H1 (cell line): ENCODE data around the gene EIF2B1. TPM values are rescaled to one million over a fixed set of nuclear protein-coding genes. Genes with fewer than 3 reads are reported as not detected.

ENCODE experiments used
- CTBP2 ChIP-seq: IDR thresholded peaks from 2 replicates; pipeline ENCODE4 v1.7.0; 2011; ENCODE audit warnings: borderline replicate concordance, mild to moderate bottlenecking, moderate library complexity, mixed read lengths, low read length; ENCODE audit not compliant: insufficient read depth, insufficient read length
- KDM5A ChIP-seq: fragments of 200-600 bp; IDR thresholded peaks from 2 replicates; pipeline ENCODE4 v1.7.1; 2012; ENCODE audit warnings: mild to moderate bottlenecking, low read length, inconsistent platforms, mixed read lengths
- NANOG ChIP-seq: IDR thresholded peaks from 2 replicates; pipeline ENCODE4 v1.6.1; 2011; ENCODE audit warnings: low read length, low read depth, mild to moderate bottlenecking, inconsistent platforms; ENCODE audit not compliant: insufficient read depth, poor library complexity, severe bottlenecking
- PHF8 ChIP-seq: fragments of 200-600 bp; sonication (generic); conservative IDR thresholded peaks from 2 replicates; pipeline ENCODE4 v1.7.1; 2012; ENCODE audit warnings: low read depth, mild to moderate bottlenecking, inconsistent platforms, low read length, moderate library complexity
- RAD21 ChIP-seq, 2 experiments: IDR thresholded peaks in 1 of 2; conservative IDR thresholded peaks in 1 of 2; 2 replicates each; pipeline ENCODE4 v1.6.1; 2011; ENCODE audit warnings: low read depth in 2 of 2, low read length in 2 of 2, improper control_type of control experiment in 1 of 2, inconsistent platforms in 1 of 2, mild to moderate bottlenecking in 1 of 2, moderate library complexity in 1 of 2
- RNF2 ChIP-seq: fragments of 200-900, 300-1000 bp; sonication (generic); IDR thresholded peaks from 2 replicates; pipeline ENCODE4 v1.7.1; 2016; ENCODE audit warnings: borderline replicate concordance, low read depth, mild to moderate bottlenecking, antibody characterized with exemption, low read length; ENCODE audit not compliant: poor library complexity, severe bottlenecking; ENCODE audit errors: missing control alignments
- RXRA ChIP-seq: IDR thresholded peaks from 2 replicates; pipeline ENCODE4 v1.6.1; 2011; ENCODE audit warnings: low read depth, mild to moderate bottlenecking, low read length, moderate library complexity; ENCODE audit not compliant: insufficient read depth
- polyA plus RNA-seq, 7 experiments: library from polyadenylated mRNA; depleted of rRNA in 3 of 7; stranded (reverse) in 5 of 7; unstranded in 2 of 7; fragments of >200 nt in 5 of 7; fragments of 200-250 nt in 2 of 7; gene quantifications; 1 replicate in 5 of 7; 2 replicates in 1 of 7; 4 replicates in 1 of 7; pipeline versions ENCODE4 v1.2.1 to v1.2.3, GENCODE V29; 2011 to 2013; ENCODE audit warnings: missing spikeins in 2 of 7, mixed read lengths in 2 of 7
- total RNA-seq: library from RNA; stranded (reverse); fragmentation: NEBNext Ultra II Directional; extraction: Animal tissue kit (Norgen Biotek cat#: 25700); gene quantifications from 2 replicates; pipeline ENCODE4 v1.2.1, GENCODE V29; 2021
- TF ChIP-seq, protein P1 (sequence below): fragments of 300-600 bp; sonication (generic); IDR thresholded peaks from 2 replicates; pipeline ENCODE4 v1.7.1; 2012; ENCODE audit warnings: low read length, moderate library complexity, mild to moderate bottlenecking, inconsistent platforms; ENCODE audit not compliant: insufficient replicate concordance

The EIF2B1 gene
- total and polyA plus RNA-seq, 2 of the 8 experiments (the other 6 are each of a cell fraction or from before 2014, with no cell fraction given) = 24.9 to 49.9 TPM

DNA sequence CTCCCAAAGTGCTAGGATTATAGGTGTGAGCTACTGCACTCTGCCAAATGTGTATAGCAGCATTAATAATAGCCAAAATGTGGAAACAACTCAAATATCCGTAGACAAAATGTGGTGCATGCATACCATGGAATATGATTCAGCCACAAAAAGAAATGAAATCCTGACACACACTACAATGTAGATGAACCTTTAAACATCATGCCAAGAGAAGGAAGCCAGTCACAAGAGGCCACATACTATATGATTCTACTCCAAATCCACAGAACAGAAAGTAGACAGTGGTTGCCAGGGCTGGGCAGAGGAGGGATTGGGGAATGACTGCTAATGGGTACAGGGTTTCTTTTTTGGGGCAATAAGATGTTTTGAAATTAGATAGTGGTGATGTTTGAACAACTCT lies 56.9 kb downstream of the EIF2B1 start (continued):
- TF ChIP-seq PHF8 = no peak
- TF ChIP-seq, protein P1, sequence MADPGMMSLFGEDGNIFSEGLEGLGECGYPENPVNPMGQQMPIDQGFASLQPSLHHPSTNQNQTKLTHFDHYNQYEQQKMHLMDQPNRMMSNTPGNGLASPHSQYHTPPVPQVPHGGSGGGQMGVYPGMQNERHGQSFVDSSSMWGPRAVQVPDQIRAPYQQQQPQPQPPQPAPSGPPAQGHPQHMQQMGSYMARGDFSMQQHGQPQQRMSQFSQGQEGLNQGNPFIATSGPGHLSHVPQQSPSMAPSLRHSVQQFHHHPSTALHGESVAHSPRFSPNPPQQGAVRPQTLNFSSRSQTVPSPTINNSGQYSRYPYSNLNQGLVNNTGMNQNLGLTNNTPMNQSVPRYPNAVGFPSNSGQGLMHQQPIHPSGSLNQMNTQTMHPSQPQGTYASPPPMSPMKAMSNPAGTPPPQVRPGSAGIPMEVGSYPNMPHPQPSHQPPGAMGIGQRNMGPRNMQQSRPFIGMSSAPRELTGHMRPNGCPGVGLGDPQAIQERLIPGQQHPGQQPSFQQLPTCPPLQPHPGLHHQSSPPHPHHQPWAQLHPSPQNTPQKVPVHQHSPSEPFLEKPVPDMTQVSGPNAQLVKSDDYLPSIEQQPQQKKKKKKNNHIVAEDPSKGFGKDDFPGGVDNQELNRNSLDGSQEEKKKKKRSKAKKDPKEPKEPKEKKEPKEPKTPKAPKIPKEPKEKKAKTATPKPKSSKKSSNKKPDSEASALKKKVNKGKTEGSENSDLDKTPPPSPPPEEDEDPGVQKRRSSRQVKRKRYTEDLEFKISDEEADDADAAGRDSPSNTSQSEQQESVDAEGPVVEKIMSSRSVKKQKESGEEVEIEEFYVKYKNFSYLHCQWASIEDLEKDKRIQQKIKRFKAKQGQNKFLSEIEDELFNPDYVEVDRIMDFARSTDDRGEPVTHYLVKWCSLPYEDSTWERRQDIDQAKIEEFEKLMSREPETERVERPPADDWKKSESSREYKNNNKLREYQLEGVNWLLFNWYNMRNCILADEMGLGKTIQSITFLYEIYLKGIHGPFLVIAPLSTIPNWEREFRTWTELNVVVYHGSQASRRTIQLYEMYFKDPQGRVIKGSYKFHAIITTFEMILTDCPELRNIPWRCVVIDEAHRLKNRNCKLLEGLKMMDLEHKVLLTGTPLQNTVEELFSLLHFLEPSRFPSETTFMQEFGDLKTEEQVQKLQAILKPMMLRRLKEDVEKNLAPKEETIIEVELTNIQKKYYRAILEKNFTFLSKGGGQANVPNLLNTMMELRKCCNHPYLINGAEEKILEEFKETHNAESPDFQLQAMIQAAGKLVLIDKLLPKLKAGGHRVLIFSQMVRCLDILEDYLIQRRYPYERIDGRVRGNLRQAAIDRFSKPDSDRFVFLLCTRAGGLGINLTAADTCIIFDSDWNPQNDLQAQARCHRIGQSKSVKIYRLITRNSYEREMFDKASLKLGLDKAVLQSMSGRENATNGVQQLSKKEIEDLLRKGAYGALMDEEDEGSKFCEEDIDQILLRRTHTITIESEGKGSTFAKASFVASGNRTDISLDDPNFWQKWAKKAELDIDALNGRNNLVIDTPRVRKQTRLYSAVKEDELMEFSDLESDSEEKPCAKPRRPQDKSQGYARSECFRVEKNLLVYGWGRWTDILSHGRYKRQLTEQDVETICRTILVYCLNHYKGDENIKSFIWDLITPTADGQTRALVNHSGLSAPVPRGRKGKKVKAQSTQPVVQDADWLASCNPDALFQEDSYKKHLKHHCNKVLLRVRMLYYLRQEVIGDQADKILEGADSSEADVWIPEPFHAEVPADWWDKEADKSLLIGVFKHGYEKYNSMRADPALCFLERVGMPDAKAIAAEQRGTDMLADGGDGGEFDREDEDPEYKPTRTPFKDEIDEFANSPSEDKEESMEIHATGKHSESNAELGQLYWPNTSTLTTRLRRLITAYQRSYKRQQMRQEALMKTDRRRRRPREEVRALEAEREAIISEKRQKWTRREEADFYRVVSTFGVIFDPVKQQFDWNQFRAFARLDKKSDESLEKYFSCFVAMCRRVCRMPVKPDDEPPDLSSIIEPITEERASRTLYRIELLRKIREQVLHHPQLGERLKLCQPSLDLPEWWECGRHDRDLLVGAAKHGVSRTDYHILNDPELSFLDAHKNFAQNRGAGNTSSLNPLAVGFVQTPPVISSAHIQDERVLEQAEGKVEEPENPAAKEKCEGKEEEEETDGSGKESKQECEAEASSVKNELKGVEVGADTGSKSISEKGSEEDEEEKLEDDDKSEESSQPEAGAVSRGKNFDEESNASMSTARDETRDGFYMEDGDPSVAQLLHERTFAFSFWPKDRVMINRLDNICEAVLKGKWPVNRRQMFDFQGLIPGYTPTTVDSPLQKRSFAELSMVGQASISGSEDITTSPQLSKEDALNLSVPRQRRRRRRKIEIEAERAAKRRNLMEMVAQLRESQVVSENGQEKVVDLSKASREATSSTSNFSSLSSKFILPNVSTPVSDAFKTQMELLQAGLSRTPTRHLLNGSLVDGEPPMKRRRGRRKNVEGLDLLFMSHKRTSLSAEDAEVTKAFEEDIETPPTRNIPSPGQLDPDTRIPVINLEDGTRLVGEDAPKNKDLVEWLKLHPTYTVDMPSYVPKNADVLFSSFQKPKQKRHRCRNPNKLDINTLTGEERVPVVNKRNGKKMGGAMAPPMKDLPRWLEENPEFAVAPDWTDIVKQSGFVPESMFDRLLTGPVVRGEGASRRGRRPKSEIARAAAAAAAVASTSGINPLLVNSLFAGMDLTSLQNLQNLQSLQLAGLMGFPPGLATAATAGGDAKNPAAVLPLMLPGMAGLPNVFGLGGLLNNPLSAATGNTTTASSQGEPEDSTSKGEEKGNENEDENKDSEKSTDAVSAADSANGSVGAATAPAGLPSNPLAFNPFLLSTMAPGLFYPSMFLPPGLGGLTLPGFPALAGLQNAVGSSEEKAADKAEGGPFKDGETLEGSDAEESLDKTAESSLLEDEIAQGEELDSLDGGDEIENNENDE = no peak
- no peak for TF ChIP-seq KDM5A
- TF ChIP-seq NANOG = no peak
- TF ChIP-seq RAD21 (IDR thresholded peaks at IDR 0.05 in 1 of 2, conservative IDR thresholded peaks at IDR 0.05 in 1 of 2; ENCODE audit: low read depth in 2 of 2, low read length in 2 of 2) = no peak
- no peak for TF ChIP-seq RNF2
- TF ChIP-seq CTBP2 = no peak
- no peak for TF ChIP-seq RXRA
